HepG2 (cell line): ENCODE results near the gene ALG9. TPM values are rescaled to one million over a fixed set of nuclear protein-coding genes. Genes with fewer than 3 reads are reported as not detected.

Experiments used
- ARID4A ChIP-seq: sonication (generic); formaldehyde crosslinking; IDR thresholded peaks from 2 replicates; pipeline ENCODE4 v1.5.0; 2020; ENCODE audit warnings: mild to moderate bottlenecking, missing genetic modification reagents, borderline replicate concordance
- GPN1 ChIP-seq: sonication (generic); formaldehyde crosslinking; IDR thresholded peaks from 2 replicates; pipeline ENCODE4 v1.5.1; 2020; ENCODE audit warnings: missing genetic modification reagents, borderline replicate concordance
- HNF1A ChIP-seq, 2 experiments: sonication (generic) in 1 of 2; formaldehyde crosslinking in 1 of 2; IDR thresholded peaks; 2 replicates each; pipeline versions ENCODE4 v1.4.0 to v1.6.1; 2016 to 2020; ENCODE audit warnings: borderline replicate concordance in 1 of 2, low read depth in 1 of 2, mild to moderate bottlenecking in 1 of 2, missing genetic modification reagents in 1 of 2
- HOXA9 ChIP-seq: sonication (generic); formaldehyde crosslinking; IDR thresholded peaks from 2 replicates; pipeline ENCODE4 v1.8.1; 2022; ENCODE audit warnings: missing genetic modification reagents, mild to moderate bottlenecking, moderate library complexity, borderline replicate concordance
- IKZF4 ChIP-seq: sonication (generic); formaldehyde crosslinking; IDR thresholded peaks from 2 replicates; pipeline ENCODE4 v1.5.1; 2020; ENCODE audit warnings: borderline replicate concordance, mild to moderate bottlenecking, low read depth, missing genetic modification reagents; ENCODE audit errors: not compliant biosample characterization
- MAFF ChIP-seq: IDR thresholded peaks from 2 replicates; pipeline ENCODE4 v1.6.1; 2011; ENCODE audit warnings: low read depth, low read length, improper control_type of control experiment
- MYPOP ChIP-seq: sonication (generic); formaldehyde crosslinking; IDR thresholded peaks from 2 replicates; pipeline ENCODE4 v1.8.1; 2023; ENCODE audit warnings: mild to moderate bottlenecking, moderate library complexity, missing genetic modification reagents
- RCOR2 ChIP-seq: IDR thresholded peaks from 2 replicates; pipeline ENCODE4 v1.6.1; 2016; ENCODE audit warnings: missing biosample characterization, missing genetic modification reagents
- REXO4 ChIP-seq: sonication (generic); formaldehyde crosslinking; IDR thresholded peaks from 2 replicates; pipeline ENCODE4 v1.8.0; 2022; ENCODE audit warnings: missing genetic modification reagents, mild to moderate bottlenecking, borderline replicate concordance
- SRSF4 ChIP-seq: fragments of 200-400 bp; formaldehyde crosslinking; IDR thresholded peaks from one replicate; pipeline ENCODE4 v1.6.1; 2018; ENCODE audit warnings: mild to moderate bottlenecking, low read depth, low read length, moderate library complexity; ENCODE audit not compliant: poor library complexity, severe bottlenecking
- STAT5B ChIP-seq: sonication (generic); formaldehyde crosslinking; IDR thresholded peaks from 2 replicates; pipeline ENCODE4 v1.4.0; 2020; ENCODE audit warnings: missing genetic modification reagents
- TBL1XR1 ChIP-seq: fragments of 150-350 bp; IDR thresholded peaks from 2 replicates; pipeline ENCODE4 v1.6.1; 2014; ENCODE audit warnings: borderline replicate concordance, low read length; ENCODE audit not compliant: partially characterized antibody
- THYN1 ChIP-seq: sonication (generic); formaldehyde crosslinking; IDR thresholded peaks from 2 replicates; pipeline ENCODE4 v1.8.1; 2023; ENCODE audit warnings: low read depth, mild to moderate bottlenecking, moderate library complexity, missing genetic modification reagents, borderline replicate concordance
- ZNF121 ChIP-seq: sonication (generic); formaldehyde crosslinking; IDR thresholded peaks from 2 replicates; pipeline ENCODE4 v1.5.0; 2020; ENCODE audit warnings: mild to moderate bottlenecking, missing genetic modification reagents
- ZNF354B ChIP-seq: sonication (generic); formaldehyde crosslinking; IDR thresholded peaks from 2 replicates; pipeline ENCODE4 v1.8.0; 2022; ENCODE audit warnings: mild to moderate bottlenecking, missing genetic modification reagents
- ZNF720 ChIP-seq: sonication (generic); formaldehyde crosslinking; IDR thresholded peaks from 2 replicates; pipeline ENCODE4 v1.4.0; 2020; ENCODE audit warnings: missing genetic modification reagents
- ZNF839 ChIP-seq: sonication (generic); formaldehyde crosslinking; IDR thresholded peaks from 2 replicates; pipeline ENCODE4 v1.4.0; 2020; ENCODE audit warnings: missing genetic modification reagents, mild to moderate bottlenecking, borderline replicate concordance
- ZSCAN9 ChIP-seq: IDR thresholded peaks from 2 replicates; pipeline ENCODE4 v1.6.1; 2016; ENCODE audit warnings: borderline replicate concordance
- polyA plus RNA-seq, 8 experiments: library from polyadenylated mRNA; depleted of rRNA in 3 of 8; stranded (reverse) in 7 of 8; unstranded in 1 of 8; fragments of >200 nt; fragmentation: Illumina TruSeq in 4 of 8; extraction: Trizol in 4 of 8; gene quantifications; 2 replicates each; pipeline versions ENCODE4 v1.2.1 to v1.2.3, GENCODE V29; 2011 to 2016; ENCODE audit warnings: low read depth in 4 of 8, missing spikeins in 1 of 8, mixed read lengths in 1 of 8; ENCODE audit not compliant: insufficient read depth in 1 of 8
- total RNA-seq, 5 experiments: library from RNA; depleted of rRNA; stranded (reverse); fragments of >200 nt; fragmentation: Illumina TruSeq; extraction: Trizol; gene quantifications; 2 replicates each; pipeline ENCODE4 v1.2.3, GENCODE V29; 2016; ENCODE audit warnings: low read depth in 1 of 5

The ALG9 gene
- total and polyA plus RNA-seq, 2 of the 13 experiments (the other 11 are each of a cell fraction or from before 2014, with no cell fraction given) = 39.4 to 40.6 TPM

GRCh38 chr11:111870886-111871692 lies at the start of gene ALG9 (continued):
- peak; percentile 75; the same call in 1 of the 2 replicates for TF ChIP-seq ZNF354B (CRISPR knock-in tag)
- TF ChIP-seq ZNF720 (CRISPR knock-in tag) = no peak
- TF ChIP-seq SRSF4 = no peak
- no peak for TF ChIP-seq STAT5B (CRISPR knock-in tag)
- TF ChIP-seq ARID4A (CRISPR knock-in tag) = peak; percentile 92
- TF ChIP-seq THYN1 (CRISPR knock-in tag) = no peak
- no peak for TF ChIP-seq ZNF839 (CRISPR knock-in tag)
- TF ChIP-seq MAFF = no peak
- no peak for TF ChIP-seq RCOR2 (CRISPR knock-in tag)
- no peak for TF ChIP-seq HNF1A (IDR thresholded peaks at IDR 0.05; ENCODE audit: low read depth)
- 0 out of 2 replicates have a peak, but pooled peaks have one; percentile 25 for TF ChIP-seq HNF1A (CRISPR knock-in tag; IDR thresholded peaks at IDR 0.05; ENCODE audit: borderline replicate concordance)
- TF ChIP-seq GPN1 (CRISPR knock-in tag) = no peak
- TF ChIP-seq HOXA9 (CRISPR knock-in tag) = no peak
- TF ChIP-seq MYPOP (CRISPR knock-in tag) = peak; percentile 27; the same call in 1 of the 2 replicates
- TF ChIP-seq REXO4 = no peak
- no peak for TF ChIP-seq TBL1XR1
- TF ChIP-seq ZSCAN9 (CRISPR knock-in tag) = no peak; the same call in 1 of the 2 replicates
- peak; percentile 74 for TF ChIP-seq IKZF4 (CRISPR knock-in tag)
- TF ChIP-seq ZNF121 (CRISPR knock-in tag) = peak; percentile 63; the same call in 1 of the 2 replicates
